HG03439 (cell line): ENCODE measurements around the gene SLC13A2.

ENCODE experiments used
- ATAC-seq: cut with Tn5 transposase; IDR thresholded peaks from one replicate; pipeline ENCODE4 v1.9.1; 2021; ENCODE audit warnings: mild to moderate bottlenecking, moderate library complexity; ENCODE audit not compliant: unreplicated experiment

Gene SLC13A2

DNA sequence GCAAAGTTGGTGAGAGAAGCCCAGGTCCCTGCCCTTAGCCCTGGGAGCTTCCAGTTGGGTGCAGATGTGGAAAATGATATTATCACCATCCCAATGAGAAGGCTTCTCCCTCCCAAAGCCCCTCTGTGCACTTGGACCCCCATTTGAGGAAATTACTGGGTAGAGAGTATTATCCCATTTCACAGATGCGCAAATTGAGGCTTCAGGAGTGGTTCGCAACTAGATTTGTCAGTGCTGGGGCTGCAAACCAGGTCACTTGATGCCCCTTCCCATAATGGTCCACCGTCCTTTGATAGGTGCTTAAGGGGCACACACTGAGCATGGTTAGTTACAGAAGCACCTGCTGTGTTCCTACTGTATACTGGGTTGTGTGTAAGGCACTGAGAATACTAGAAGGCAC, 18.4 kb downstream of the SLC13A2 start:
- ATAC-seq = no peak

DNA sequence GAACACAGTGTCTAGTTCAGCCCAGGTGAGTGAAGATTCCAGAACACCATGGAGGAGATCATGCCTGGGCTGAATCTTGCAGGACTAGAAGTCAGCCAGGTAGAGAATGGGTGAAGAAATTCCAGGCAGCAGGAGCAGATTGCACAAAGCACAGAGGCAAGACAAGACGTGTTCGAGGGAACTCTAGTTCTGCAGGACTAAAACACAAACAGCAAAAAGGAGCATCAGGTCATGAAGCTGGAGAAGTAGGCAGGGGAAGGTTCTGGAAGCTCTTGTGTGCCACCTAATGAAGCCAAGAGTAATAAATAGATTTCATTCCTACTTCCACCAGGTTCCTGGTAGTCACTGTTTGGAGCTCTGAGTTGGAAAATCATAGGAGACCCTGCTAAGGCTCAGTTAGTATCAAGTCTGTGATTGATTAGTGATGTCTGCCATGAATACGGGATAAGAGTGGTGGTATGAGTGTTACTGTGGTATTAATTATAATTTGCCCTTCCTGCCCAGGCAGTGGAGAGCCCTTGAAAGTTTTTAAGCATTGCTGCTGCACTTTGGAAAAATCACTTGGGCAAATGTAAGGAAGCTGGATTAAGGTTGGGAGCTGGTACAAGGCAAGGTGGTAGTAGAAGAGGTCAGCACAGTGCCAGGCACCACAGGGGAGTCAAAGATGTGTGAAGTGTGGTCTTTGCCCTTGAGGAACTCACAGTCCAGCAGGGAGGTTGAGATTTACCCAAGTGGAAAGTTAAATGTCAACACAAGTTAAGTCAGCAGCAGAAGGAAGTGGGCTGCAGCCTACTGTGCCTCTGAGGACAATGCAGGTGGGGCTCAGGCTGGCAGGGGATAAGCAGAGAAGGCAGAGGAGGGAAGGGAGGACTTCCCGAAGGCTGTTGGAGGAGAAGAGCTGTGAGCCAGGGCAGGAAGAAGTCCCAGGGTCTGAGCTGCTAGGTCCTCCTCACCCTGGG, 19.2 kb downstream of the SLC13A2 start:
- ATAC-seq = no peak

GRCh38 chr17:28493460-28493859, 20.0 kb downstream of the SLC13A2 start:
- ATAC-seq = no peak

DNA sequence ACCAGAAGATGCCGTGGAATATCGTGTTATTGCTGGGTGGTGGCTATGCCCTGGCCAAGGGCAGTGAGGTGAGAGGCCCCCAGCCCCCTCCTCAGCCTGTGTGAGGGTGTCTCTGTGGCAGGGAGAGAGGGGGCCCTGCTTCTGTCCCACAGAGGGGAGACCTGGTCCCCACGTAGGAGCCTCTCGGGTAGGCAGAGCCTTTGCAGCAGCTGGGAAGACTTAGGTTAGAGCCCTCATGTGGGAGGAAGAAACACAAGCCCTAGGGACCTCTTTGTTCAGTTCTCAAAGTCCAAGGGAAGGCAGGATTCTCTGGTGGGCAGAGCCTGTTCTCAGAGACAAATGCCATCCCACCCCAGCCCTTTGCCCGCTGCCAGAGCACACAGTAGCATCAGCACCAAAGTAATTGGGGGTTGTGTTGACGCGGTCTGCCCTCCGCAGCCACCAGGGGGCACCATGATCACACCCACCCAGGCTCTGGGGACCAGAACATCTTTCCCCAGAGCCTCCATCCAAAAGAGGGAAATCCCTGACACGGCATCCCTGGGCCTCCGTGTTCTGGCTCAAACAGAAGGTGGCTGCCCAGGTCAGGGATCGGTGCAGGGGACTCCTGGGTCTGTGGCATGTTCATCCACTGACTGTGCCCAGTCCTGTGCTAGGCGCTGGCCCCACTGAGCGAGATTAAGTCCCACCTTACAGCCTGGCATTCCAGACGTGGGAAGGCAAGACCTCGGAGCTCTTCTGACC, 21.2 kb downstream of the SLC13A2 start:
- no peak for ATAC-seq

DNA sequence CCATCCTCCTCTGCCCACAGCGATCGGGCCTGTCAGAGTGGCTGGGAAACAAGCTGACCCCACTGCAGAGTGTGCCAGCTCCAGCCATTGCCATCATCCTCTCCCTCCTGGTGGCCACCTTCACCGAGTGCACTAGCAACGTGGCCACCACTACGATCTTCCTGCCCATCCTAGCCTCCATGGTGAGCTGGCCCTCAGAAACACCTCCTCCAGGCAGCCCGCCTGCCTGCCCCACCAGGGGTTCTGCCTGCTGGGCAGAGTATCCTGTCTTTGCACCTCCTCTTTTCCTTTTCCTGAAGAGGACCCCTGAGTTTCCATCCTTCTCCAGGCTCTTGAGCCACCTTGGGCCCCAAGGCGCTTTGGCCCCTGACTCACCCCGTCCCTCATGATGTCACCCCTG, 22.2 kb downstream of the SLC13A2 start:
- no peak for ATAC-seq

DNA sequence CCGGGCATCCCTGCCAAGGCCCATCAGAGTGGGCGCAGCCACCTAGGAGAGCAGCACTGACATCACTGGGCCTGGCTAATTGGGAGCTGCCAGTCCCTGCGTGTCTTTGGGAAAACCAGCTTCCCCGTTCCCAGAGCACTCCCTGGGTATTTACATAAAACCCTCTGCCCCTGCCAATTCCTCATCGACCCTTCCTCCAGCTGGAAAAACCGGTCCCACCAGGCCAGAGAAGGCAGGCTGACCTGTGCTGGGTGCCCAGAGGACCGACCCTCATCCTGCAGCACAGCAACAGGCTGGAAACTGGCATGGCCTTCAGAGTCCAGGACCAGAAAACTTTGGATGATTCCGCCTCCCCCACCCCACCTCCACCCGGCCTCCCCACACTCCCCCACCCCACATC, 24.5 kb downstream of the SLC13A2 start:
- ATAC-seq = no peak

- ATAC-seq = no peak
Measured at GRCh38 chr17:28498652-28499363, 25.4 kb downstream of the SLC13A2 start.

GRCh38 chr17:28499364-28499664, 25.9 kb downstream of the SLC13A2 start:
- ATAC-seq = no peak

DNA sequence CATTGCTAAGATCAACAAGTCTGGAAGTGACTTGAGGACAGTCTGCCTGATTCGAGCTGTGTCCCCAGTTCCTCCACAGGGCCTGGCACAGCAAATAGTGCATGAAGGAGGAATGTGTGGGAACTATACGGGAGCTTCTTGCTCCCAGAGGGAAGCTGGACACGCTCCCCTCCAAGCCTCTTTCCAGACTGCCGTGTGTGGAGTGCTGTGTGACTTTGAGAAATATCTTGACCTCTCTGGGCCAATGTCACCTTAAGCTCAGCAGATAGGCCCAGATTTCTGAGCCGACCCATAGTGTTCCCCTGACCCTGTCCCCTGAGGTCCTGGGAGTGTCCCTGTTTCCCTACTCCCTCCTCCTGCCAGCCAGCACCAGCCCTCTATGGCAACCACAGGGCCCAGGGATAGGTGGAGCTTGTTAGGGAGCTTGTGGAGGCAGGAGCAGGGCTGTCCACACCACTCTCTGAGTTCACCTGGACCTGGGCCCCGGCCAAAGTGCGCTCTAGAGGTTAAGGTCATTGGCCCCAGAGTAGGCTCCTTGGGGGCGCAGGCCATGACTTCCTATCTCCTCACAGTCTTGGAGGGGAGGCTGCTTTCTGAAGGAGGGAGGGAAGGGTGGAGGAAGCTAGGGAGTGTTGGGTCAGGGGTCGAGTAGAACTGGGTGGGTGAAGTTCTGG, 26.4 kb downstream of the SLC13A2 start:
- ATAC-seq = no peak

GRCh38 chr17:28500712-28501379, 27.4 kb downstream of the SLC13A2 start:
- no peak for ATAC-seq

- ATAC-seq = no peak
Measured at GRCh38 chr17:28501421-28502284, 28.2 kb downstream of the SLC13A2 start.

DNA sequence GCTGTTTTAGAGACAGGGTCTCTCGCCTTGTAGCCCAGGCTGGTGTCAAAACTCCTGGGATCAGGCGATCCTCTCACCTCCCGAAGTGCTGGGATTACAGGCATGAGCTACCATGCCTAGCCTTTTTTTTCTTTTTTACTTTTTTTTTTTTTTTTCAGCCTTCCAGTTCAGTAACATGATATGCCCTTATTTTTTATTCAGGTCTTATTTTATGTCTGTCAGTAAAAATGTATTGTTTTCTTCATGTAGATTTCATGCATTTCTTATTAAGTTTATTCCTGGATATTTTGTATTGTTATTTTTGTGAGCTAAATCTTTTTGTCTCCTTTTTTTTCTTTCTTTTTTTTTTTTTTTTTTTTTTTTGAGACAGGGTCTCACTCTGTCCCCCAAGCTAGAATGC, 30.0 kb downstream of the SLC13A2 start:
- no peak for ATAC-seq

DNA sequence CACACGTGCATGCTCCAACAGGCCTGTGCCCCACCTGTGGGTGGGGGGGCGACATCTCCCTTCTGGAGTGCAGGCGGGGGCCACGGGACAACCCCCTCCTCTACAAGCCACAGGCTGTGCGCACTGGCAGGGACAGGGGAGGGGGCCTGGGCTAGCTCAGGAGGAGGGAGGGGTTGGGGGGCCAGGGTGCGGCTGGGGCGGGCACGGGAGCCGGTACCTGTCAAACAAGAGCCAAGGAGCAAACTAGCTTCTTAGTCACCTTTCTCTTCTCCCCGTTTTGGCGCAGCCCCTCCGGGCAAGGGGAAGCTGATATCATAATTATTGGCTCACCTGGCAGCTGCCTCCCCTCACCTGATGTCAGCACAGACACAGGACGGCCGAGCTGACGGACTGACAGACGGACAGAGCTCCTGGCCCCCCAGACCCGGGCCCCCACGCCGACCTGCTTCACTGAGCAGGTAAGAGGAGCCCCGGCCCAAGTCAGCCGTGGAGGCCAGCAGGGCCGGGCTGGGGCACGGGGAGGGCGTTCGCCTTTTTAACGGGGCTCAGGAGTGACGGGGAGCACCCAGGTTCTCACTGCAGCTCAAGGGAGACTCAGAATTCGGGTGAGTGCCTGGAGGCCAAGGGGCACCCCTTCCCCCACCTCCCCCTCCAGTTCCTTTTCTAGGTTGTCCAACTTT, 32.7 kb downstream of the SLC13A2 start, which contains the start of gene FOXN1:
Gene FOXN1 (plus strand): TSS at position 363 of the 680 bp plus-strand sequence. CDS start 17,622 bp downstream, outside the sequence.
- ATAC-seq = no peak

DNA sequence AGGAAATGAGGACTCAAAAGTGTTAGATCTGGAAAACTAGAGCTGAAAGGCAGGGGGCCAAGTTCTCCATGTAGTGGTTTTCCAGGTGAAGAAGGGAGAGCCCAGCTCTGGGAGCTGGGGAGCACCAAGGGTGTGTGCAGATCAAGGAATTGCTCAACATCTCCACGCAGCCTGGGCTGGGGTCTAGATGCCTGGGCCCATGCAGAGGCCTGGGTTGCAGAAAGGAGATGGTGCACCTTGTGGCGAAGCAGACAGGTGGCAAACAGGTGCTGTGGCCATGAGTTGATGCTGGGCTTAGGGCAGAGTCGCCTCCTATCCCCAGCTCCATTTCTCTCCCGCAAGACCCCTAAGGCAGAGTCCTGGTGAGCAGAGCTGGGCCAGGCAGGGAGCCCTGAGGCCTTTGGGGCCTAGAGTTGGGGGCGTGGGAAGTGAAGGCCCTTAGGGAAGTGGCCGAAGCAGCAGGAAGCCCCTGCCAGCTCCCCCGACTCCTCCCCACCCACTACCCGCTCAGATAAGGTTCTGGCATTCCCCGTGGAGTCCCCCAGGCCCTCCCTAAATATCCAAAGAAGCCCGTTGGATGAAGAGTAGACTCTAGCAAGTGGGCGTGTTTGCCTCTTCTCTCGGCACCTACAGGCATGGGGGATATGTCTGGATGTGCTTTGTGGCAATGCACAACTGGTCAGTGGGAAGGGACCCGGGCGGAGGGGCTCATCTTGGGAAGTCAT, 33.5 kb downstream of the SLC13A2 start:
- no peak for ATAC-seq

DNA sequence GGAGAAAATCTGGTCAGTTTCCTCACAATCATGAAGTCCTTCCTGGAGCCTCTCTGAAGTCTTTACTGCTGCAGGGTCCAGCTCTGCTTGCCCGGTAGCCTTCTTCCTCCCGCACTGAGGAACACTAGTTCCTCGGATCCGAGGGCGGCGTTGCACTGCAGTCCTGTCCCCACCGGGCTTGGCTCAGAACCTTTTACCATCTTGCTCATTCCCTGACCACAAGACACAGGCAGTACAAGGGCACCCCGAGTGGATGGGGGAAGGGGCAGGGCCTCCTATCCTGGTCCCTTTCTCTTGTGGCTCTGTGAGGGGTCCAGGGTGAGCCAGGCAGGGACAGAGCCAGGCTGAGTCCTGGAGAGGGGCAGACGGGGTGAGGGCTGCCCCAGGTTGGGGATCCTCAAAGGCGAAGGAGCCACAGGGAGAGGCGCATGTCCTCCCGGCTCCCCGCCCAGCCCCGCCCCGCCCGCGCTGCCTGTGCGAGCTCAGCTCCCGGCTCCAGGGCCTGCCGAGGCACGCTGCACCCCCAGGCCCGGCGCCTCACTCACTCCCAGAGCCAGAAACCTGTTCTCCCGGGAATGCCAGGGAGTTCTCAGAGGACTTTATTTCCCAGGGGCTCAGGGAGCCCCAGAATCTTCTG, 34.2 kb downstream of the SLC13A2 start:
- no peak for ATAC-seq

GRCh38 chr17:28508211-28508724, 34.8 kb downstream of the SLC13A2 start:
- no peak for ATAC-seq

- no peak for ATAC-seq
Measured at GRCh38 chr17:28509789-28510188, 36.3 kb downstream of the SLC13A2 start.
